GM18502 (cell line): ENCODE data around the gene CMPK2.

ENCODE experiments used
- ATAC-seq: cut with Tn5 transposase; IDR thresholded peaks from one replicate; pipeline ENCODE4 v1.9.1; 2021; ENCODE audit warnings: mild to moderate bottlenecking; ENCODE audit not compliant: unreplicated experiment, poor library complexity

The CMPK2 gene

GRCh38 chr2:6846540-6846939 is 19.2 kb downstream of the CMPK2 start:
- no peak for ATAC-seq

- no peak for ATAC-seq
These were observed 19.8 kb downstream of the CMPK2 start for GRCh38 chr2:6845903-6846302.

GRCh38 chr2:6845312-6845711 is 20.4 kb downstream of the CMPK2 start:
- ATAC-seq: no peak

GRCh38 chr2:6841537-6842287 is 24.0 kb downstream of the CMPK2 start:
- no peak for ATAC-seq

- ATAC-seq: no peak
These were observed 26.9 kb downstream of the CMPK2 start for GRCh38 chr2:6838673-6839319.

- ATAC-seq: no peak
These were observed 30.2 kb downstream of the CMPK2 start for GRCh38 chr2:6835467-6835866.

- ATAC-seq: no peak
These were observed 31.5 kb downstream of the CMPK2 start for GRCh38 chr2:6834163-6834562.

- no peak for ATAC-seq
These were observed 32.5 kb downstream of the CMPK2 start for GRCh38 chr2:6833300-6833604.

- no peak for ATAC-seq
These were observed 33.0 kb downstream of the CMPK2 start for GRCh38 chr2:6832596-6833299.

GRCh38 chr2:6831229-6831628 is 34.5 kb downstream of the CMPK2 start:
- no peak for ATAC-seq

GRCh38 chr2:6828299-6828584 is 37.5 kb downstream of the CMPK2 start:
- ATAC-seq: no peak

GRCh38 chr2:6827566-6828298 is 38.0 kb downstream of the CMPK2 start:
- no peak for ATAC-seq

- ATAC-seq: peak; percentile 97
These were observed 39.4 kb downstream of the CMPK2 start for GRCh38 chr2:6826081-6826913.

GRCh38 chr2:6824962-6825361 is 40.7 kb downstream of the CMPK2 start:
- no peak for ATAC-seq

- no peak for ATAC-seq
These were observed 42.6 kb downstream of the CMPK2 start for GRCh38 chr2:6823111-6823510.

GRCh38 chr2:6822406-6822805 is 43.3 kb downstream of the CMPK2 start:
- ATAC-seq: no peak

GRCh38 chr2:6820903-6821584 is 44.7 kb downstream of the CMPK2 start:
- no peak for ATAC-seq

GRCh38 chr2:6820236-6820635 is 45.5 kb downstream of the CMPK2 start:
- no peak for ATAC-seq

GRCh38 chr2:6819668-6820067 is 46.0 kb downstream of the CMPK2 start:
- no peak for ATAC-seq

- no peak for ATAC-seq
These were observed 47.7 kb downstream of the CMPK2 start for GRCh38 chr2:6818012-6818411.
